Uterus (tissue), 2 donors: ENCODE results near the gene CLMN.

Source experiments
- POLR2A ChIP-seq, 2 donors: fragments of 450-650 bp; IDR thresholded peaks; one replicate each; pipeline ENCODE4 v1.6.1; 2016; ENCODE audit warnings: antibody characterized with exemption in 2 of 2, mild to moderate bottlenecking in 1 of 2, moderate library complexity in 1 of 2
- TF ChIP-seq, protein P1 (sequence below), 4 experiments: fragments of 200-600 bp in 2 of 4; fragments of 450-650 bp in 2 of 4; sonication (generic) in 2 of 4; IDR thresholded peaks; one replicate each; pipeline ENCODE4 v1.5.1; 2016 to 2019; ENCODE audit warnings: antibody characterized with exemption in 4 of 4, mild to moderate bottlenecking in 2 of 4, moderate library complexity in 1 of 4

DNA sequence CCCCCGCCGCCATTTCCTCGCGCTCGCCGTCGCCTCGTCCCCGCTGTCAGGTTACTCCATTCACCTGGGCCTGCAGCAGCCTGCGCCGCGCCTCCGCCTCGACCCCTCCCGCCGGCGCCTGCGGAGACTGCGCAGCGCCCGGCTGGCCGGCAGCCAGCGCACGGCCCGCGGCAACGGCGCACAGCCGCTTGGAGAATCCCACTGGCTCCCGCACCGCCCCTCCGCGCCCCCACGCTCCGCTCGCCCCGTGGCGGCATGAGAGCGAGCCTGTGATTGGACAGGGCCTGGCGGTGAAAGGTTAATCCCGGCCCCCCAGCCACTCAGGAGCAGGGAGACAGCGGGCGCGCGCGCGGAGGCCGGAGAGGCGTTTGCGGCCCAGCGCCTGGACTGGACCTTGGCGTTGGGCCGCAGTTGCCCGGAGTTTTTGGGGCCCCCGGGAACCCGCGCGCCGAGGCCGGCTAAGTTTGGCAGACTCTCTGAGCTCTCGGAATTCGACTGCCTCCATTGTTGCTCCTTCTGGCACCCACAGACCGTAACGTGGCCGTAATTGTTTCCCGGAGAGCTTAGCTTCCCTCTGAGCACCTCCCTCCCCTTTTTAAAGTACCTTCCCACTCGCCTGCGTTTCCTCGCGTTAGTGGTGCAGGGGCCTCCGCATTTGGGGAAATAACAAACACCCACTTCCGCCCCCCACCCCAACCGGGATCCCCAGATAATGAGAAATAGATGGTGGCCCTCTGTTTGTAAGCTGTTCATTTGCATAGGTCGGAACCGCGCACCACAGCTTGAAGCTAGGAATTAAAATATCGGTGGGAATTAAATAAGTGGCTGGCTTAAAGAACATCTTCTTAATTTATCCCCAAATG lies 162.2 kb downstream of the CLMN start, which contains the start of gene DICER1:
- TF ChIP-seq, protein P1, sequence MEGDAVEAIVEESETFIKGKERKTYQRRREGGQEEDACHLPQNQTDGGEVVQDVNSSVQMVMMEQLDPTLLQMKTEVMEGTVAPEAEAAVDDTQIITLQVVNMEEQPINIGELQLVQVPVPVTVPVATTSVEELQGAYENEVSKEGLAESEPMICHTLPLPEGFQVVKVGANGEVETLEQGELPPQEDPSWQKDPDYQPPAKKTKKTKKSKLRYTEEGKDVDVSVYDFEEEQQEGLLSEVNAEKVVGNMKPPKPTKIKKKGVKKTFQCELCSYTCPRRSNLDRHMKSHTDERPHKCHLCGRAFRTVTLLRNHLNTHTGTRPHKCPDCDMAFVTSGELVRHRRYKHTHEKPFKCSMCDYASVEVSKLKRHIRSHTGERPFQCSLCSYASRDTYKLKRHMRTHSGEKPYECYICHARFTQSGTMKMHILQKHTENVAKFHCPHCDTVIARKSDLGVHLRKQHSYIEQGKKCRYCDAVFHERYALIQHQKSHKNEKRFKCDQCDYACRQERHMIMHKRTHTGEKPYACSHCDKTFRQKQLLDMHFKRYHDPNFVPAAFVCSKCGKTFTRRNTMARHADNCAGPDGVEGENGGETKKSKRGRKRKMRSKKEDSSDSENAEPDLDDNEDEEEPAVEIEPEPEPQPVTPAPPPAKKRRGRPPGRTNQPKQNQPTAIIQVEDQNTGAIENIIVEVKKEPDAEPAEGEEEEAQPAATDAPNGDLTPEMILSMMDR (IDR thresholded peaks at IDR 0.05), result no peak
- peak; percentile 53 to 66 for TF ChIP-seq POLR2A (IDR thresholded peaks at IDR 0.05)
